Ramos (cell line): Measurements from ENCODE around the gene HCK.
"Not testable (repeated sequence)": the region's sequence is repeated elsewhere in the genome, so short reads cannot be mapped to it uniquely, and the experiment has no call there.

Experiments used
- in situ Hi-C: fragments of 300-500 bp; cut with MboI; formaldehyde crosslinking; loops from one replicate; pipeline ENCODE4 v1.14.3; 2022; ENCODE audit warnings: low sequenced_read_pairs; ENCODE audit not compliant: unreplicated experiment

HCK gene

DNA sequence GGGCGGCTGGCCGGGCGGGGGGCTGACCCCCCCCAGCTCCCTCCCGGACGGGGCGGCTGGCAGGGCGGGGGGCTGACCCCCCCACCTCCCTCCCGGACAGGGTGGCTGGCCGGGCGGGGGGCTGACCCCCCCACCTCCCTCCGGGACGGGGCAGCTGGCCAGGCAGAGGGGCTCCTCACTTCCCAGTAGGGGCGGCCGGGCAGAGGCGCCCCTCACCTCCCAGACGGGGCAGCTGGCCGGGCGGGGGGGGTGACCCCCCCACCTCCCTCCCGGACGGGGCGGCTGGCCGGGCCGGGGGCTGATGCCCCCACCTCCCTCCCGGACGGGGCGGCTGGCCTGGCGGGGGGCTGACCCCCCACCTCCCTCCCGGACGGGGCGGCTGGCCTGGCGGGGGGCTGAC, 69.9 kb downstream of the HCK start:
- in situ Hi-C loops, result not testable (repeated sequence)

DNA sequence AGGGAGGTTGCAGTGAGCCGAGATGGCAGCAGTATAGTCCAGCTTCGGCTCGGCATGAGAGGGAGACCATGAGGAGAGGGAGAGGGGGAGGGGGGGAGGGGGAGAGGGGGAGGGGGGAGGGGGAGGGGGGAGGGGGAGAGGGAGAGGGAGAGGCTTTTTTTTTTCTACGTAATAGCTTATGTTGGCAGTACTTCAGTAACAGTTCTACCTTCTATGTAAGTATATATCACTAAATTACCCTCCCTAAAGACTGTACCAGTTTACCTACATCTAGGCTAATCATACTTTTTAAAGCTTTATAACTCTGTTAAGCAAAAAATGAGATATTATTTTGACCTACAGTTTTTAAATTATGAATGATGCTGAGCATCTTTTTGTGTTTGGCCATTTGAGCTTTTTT, 71.0 kb downstream of the HCK start:
- in situ Hi-C loops, result no loop called here

DNA sequence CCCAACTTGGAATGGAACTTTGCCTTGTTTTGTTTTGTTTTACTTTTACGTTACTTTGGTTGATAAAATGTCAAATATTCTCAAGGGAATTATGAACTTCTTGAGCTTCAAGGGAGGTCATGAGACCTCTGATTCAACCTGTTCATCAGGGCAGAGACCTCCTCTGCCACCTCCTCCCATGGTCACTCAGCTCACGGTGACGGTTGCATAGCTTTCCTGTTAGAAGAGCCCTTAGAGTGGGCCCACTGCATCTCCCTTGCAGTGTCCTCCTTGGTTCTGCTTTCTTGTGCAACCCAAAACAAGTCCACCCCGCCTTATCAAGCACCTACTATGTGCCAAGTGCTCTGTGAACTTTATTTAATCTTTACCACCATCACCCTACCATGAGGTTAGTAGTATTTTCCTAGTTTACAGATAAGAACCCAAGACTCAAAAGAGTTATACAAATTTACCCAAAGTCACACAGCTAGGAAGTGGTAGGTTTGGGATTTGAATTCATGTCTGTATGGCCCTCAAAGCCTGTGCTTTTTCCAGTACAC, 72.9 kb downstream of the HCK start:
- in situ Hi-C loops, result no loop called here

DNA sequence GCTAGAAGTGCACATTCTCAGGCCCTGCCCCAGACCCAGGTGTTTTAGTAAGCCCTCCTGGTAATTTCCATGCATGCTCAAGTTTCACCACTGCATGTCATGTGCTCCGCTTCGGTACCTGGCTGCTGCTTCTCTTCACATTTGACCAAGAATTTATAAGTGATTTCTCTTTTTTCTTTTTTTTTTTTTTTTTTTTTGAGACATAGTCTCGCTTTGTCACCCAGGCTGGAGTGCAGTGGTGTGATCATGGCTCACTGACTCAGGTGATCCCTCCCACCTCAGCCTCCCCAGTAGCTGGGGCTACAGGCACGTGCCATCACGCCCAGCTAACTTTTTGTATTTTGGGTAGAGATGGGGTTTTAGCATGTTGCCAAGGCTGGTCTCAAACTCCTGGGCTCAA, 73.5 kb downstream of the HCK start:
- in situ Hi-C loops, result no loop called here

DNA sequence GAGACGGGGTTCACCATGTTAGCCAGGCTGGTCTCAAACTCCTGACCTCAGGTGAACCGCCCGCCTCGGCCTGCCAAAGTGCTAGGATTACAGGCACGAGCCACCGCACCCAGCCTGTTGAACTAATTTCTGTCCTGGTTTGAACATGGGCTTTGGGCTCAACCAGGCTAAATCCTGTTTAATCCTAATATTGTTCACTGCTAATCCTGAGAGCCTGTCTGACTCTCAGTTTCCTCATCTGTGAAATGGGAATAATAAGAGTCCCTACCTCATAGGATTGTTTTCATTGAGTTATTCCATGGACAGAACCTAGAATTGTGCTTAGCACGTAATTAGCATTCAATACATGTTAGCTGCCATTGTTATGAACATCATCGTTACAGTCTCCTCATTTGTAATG, 74.9 kb downstream of the HCK start:
- in situ Hi-C loops, result no loop called here

DNA sequence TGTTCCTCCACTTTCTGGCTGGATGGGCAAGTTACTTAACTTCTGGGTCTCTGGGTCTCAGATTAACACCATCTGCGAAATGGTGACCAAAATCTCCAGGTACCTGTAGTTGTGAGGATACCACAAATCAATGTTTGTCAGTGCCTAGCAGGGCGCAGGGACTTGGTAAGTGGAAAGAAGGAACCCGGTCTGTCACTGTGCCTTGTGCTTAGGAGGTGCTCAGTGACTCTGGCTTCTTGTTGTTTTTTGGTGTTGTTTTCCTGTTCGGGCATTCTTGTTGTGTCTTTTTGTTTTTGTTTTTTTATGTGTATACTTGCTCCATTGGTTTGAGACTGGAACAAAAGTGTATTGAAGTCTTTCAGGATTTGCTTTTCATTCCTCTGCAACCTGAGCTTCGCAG, 75.3 kb downstream of the HCK start:
- in situ Hi-C loops, result no loop called here

DNA sequence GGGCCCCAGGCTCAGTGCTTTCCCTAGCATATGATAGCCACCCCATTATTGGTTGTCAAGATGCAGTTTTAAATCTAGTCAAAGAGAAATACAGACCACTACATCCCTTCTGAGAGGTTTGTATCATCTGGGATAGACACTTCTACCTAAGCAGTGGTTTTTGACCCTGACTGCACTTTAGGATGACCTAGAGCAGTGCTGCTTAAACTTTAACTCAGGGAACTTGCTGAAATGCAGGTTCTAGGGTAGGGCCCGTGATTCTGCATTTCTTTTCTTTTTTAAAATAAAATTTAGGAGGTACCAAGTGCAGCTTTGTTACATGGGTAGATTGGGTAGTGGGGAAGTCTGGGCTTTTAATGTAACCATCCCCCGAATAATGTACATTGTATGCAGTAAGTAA, 76.1 kb downstream of the HCK start:
- in situ Hi-C loops, result no loop called here

DNA sequence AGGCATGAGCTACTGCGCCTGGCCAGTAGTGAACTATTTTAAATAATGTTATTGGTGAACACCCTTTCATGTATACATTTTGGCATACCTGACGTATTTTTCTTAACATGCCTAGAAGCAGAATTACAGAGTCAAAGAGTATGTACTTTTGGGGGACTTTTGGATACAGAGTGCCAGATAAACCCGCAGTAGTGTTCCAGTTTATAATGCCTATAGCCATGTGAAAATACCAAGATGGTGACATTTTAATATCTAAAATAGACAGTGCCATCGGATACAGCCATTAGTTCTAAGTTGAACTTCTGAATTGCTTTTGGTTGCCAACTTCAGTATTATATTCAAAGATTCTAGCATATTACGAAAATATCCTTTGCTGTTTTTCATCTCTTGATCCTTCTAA, 77.8 kb downstream of the HCK start:
- in situ Hi-C loops, result no loop called here

DNA sequence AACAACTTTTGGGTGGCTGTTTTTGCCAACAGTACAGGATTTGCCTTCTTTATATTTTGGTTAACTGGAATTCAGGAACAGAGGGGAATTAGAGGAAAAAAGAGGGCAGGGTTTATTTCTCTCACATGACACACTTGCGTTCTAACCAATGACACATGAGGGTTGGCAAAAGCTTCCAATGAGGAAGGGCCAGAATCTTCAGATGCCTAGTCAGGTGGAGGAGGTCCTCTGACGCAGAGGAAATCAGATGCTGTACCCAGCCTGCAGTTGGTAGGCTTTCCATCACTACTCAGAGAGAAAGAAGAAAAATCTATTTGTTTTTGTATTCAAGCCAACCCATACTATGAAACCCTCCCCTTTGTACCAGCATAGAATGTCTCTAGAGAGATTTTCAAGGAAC, 78.3 kb downstream of the HCK start:
- in situ Hi-C loops, result no loop called here

DNA sequence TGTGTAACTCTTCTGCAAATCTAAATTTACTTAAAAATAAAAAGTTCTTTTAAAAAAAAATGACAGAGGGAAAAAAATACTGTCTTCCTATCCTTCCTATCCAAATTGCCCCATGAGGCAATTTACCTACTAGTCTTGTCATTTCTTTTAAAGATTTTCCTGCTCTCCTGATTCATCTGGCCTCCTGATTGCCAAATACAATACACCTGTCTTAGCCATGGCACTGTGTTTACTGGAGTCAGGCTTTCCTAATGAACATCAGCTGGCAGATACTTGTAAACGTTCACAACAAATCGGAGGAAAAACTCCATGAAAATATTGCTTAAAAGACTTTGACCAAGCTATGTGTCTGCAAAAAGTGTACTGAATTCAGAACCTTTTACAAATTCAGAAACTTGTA, 78.9 kb downstream of the HCK start:
- in situ Hi-C loops, result no loop called here

DNA sequence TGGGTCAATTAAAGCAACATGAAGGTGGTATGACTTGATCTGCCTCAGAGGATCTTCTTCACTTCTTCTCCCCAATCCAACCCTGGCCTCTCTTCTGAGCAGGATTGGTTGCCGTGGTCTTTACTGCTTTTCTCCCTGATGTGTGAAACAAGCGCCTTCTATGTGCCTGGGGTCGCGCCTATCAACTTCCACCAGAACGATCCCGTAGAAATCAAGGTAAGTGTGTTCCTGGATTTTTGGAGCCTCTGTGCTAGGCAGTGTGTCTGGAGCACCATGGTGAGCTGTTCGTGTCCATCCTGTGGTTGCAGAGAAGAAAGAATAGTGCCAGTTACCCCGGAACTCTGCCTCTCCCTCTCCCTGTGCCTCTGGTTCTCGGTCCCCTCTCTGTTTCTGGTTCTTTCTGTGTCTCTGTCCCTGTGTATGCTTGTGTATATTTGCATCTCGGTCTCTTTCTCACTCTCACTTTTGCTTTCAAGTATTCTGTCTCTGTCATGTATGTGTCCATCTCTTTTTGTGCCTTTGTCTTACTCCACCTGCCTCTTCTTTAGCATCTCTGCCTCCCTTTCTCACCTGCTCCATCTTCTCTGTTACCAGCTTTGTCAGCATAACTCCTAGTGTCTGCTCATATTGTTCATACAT, 81.0 kb downstream of the HCK start:
- in situ Hi-C loops, result no loop called here

DNA sequence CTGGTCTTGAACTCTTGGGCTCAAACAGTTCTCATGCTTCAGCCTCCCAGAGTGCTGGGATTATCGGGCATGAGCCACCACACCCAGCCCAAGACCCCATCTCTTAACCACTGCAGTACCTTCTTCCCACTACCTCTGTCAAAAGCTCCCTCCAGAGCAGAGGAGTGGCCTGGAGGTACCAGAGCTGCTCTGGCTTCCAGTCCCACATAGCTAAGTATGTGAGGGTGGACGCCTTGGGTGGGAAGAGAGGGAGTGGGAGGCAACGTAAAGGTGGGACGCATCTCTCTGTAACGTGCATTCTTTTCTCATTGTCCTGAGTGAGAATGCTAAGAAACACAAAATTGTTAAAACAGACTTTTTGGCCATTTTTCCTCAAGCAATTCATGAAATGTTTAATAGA, 82.0 kb downstream of the HCK start:
- in situ Hi-C loops, result no loop called here

DNA sequence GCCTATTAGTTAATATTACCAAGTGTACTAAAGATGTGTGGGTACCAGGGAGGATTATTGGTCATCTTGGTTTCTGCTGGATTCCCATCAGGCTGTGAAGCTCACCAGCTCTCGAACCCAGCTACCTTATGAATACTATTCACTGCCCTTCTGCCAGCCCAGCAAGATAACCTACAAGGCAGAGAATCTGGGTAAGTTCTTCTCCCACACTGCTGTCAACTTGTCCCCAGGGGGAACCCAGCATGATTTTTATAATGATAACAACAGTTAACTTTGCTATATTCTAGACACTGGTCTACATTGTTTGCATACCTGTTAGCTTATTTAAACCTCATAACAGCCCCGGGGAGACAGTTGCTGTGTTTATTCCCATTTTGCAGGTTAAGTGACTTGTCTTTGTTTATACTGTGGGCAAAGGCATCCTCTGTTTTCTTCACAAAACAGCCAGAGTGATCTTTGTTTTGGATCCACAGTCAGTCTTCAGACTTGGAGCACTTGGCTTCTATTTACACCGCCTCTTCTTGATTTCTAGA, 84.0 kb downstream of the HCK start:
- in situ Hi-C loops, result no loop called here

DNA sequence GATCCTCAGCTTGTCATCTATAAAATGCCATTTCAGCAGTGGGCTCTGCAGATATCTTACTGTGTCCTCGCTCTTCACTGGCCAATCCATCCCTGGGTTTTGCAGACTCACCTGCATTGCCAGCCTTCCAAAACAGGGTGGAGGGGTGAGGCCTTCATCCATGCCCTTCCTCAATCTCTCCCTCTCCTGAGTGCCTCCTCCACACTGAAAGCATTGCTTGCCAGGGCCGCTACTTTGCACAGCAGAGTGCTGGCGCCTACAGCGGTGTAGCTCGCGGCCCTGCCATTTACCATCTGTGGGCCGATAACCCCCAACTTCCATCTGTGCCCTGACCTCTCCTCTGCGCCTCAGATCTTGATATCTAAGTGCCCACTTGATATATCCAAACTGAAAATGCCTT, 86.9 kb downstream of the HCK start:
- in situ Hi-C loops, result no loop called here

DNA sequence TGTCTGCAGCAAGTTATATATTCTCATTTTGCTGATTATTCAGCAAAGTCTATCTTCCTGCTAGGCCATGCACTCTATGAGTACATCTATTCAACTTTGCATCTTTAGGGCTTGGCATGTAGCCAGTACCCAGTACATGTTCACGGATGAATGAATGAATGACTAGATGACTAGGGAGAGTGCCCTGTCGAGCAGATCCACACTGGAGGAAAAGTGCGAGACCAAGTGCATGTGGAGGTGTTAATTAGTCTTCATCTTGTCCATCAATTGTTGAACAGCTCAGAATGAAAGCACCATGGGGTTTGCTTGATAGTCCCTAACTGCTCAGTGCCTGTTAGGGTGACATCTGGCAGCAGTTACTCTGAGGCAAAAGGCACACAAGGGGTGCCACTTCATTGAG, 87.9 kb downstream of the HCK start:
- in situ Hi-C loops, result no loop called here

DNA sequence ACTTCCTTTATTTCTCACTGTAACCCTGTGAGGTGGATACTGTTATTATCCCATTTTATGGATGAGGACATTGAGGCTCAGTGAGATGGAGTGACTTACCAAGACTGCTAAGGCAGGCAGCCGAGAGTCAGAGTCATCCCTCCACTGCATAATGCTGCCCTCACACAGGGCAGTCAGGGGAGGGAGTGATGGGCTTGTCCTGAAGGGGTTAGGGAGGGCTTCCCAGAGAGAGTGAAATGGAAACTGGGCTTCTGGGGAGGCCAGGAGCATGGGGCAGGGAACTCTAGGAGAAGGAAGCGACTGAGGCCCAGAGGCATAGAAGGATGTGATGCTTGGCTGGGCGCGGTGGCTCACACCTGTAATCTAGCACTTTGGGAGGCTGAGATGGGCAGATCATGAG, 88.6 kb downstream of the HCK start:
- in situ Hi-C loops, result no loop called here

DNA sequence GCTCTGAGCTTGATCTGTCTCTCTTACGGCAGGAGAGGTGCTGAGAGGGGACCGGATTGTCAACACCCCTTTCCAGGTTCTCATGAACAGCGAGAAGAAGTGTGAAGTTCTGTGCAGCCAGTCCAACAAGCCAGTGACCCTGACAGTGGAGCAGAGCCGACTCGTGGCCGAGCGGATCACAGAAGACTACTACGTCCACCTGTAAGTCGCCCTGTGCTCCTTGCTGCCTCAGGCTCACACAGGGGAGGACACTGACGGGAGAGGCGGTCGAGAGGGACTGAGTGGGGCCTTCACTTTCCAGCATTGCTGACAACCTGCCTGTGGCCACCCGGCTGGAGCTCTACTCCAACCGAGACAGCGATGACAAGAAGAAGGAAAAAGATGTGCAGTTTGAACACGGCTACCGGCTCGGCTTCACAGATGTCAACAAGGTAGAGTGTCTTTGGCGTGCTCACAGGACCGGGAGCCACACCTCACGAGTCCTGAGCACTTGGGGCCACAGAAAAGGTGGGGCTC, 89.5 kb downstream of the HCK start:
- in situ Hi-C loops, result no loop called here

DNA sequence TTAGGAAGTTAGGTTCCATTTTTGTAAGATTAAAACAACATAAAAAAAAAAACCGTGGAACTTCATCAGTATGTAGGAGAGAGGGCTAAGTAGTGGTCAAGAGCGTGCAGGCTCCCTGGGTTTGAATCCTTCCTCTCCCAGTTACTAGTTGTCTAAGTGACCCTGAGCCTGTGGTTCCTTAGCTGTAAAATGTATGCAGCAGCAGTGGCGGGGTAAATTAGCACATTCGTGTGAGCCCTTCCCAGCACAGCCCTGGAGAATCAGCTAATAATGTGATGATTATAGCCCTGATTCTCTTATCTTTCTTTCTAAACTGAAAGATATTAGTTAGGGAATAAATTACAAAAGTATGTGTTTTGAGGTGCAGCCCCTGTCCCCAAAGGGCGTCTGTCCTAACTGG, 90.0 kb downstream of the HCK start:
- in situ Hi-C loops, result no loop called here

DNA sequence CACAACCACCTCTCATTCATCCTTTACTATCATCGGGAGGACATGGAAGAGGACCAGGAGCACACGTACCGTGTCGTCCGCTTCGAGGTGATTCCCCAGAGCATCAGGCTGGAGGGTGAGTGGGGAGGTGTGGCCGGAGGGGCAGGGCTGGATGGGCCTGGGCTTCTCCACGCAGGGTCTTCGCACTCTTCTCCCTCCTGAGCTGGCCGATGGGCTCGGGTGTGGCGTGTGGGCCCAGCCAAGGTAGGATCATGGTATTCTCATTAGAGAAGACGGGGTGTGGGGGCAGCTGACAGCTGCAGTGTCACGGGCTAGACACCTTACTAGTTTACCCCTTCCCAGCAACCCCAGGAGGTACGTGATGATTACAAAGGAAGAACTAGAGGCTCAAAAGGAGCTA, 90.9 kb downstream of the HCK start:
- in situ Hi-C loops, result no loop called here

DNA sequence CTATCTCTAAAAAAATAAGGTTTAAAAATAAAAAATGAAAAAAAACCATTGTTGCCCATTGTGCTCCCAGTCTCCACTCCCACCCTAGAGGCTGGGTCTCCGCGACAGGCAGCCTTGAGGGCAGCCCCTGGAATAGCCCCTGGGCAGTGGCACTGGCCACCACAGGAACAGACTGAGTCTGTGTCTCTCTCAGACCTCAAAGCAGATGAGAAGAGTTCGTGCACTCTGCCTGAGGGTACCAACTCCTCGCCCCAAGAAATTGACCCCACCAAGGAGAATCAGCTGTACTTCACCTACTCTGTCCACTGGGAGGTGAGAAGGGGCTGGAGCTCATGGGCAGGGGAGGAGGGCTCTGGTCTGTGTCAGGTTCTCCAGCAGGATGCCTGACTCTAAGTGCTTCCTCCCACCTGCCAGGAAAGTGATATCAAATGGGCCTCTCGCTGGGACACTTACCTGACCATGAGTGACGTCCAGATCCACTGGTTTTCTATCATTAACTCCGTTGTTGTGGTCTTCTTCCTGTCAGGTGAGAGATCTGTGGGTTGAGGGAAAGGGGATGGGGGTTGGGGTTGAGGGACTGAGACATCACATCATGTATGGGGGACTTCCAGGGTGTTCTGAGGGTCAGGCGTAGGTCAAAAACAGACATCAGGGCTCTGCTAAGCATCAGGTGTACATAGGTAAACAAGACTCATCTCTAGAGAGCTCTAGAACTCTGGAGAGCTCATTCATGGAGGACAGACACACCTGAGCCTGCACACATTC, 93.0 kb downstream of the HCK start:
- in situ Hi-C loops, result no loop called here

DNA sequence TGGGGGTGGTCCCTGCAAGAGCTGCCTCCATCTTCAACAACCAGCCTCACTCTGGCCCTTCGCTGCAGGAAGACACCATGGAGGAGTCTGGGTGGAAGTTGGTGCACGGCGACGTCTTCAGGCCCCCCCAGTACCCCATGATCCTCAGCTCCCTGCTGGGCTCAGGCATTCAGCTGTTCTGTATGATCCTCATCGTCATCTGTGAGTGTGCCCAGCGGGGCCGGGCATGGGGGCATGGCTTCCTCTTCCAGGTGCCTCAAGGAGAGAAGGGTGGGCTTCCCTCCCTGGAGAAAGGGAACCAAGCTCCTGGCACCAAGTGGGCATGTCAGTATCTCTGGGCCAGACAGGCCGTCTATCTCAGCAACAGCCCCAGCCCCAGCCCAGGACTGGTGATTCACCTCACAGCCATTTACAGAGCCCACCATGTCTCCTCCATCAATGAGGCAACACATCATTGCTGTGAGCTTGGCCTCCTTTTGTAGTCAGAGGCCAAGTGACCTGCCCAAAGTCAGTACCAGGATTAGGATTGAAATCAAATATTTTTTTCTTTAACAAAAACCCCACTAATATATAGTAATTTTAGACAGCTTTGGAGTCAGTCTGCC, 97.6 kb downstream of the HCK start:
- in situ Hi-C loops, result no loop called here
